Activated naive CD4-positive, alpha-beta T cell (primary cell): Measurements from ENCODE around the gene TMEM247.

Experiments used
- DNase-seq, 4 experiments: peaks; one replicate each; lab custom pipeline; 2025; lab: John Stamatoyannopoulos, UW

TMEM247 gene

GRCh38 chr2:46489423-46490174, 10.2 kb downstream of the TMEM247 start:
- no peak for DNase-seq

GRCh38 chr2:46490521-46491141, 11.3 kb downstream of the TMEM247 start:
- no peak for DNase-seq

- no peak for DNase-seq
Measured at GRCh38 chr2:46492301-46492700, 12.9 kb downstream of the TMEM247 start.

GRCh38 chr2:46493241-46493970, 14.0 kb downstream of the TMEM247 start:
- no peak for DNase-seq

- no peak for DNase-seq
Measured at GRCh38 chr2:46493971-46494250, 14.5 kb downstream of the TMEM247 start.

GRCh38 chr2:46494596-46494995, 15.2 kb downstream of the TMEM247 start:
- no peak for DNase-seq

GRCh38 chr2:46495231-46496030, 16.1 kb downstream of the TMEM247 start:
- no peak for DNase-seq

GRCh38 chr2:46497766-46498165, 18.4 kb downstream of the TMEM247 start:
- no peak for DNase-seq

GRCh38 chr2:46498681-46499080, 19.3 kb downstream of the TMEM247 start:
- DNase-seq = no peak

- DNase-seq = no peak
Measured at GRCh38 chr2:46499392-46499785, 20.0 kb downstream of the TMEM247 start.

- DNase-seq = no peak
Measured at GRCh38 chr2:46500801-46501200, 21.4 kb downstream of the TMEM247 start.

- DNase-seq = no peak
Measured at GRCh38 chr2:46502291-46502885, 23.0 kb downstream of the TMEM247 start.

- no peak for DNase-seq
Measured at GRCh38 chr2:46503686-46504085, 24.3 kb downstream of the TMEM247 start.

- DNase-seq = no peak
Measured at GRCh38 chr2:46504221-46504620, 24.9 kb downstream of the TMEM247 start.

GRCh38 chr2:46504685-46505471, 25.5 kb downstream of the TMEM247 start:
- no peak for DNase-seq

GRCh38 chr2:46505472-46505783, 26.1 kb downstream of the TMEM247 start:
- no peak for DNase-seq

GRCh38 chr2:46506131-46506706, 26.9 kb downstream of the TMEM247 start:
- no peak for DNase-seq

GRCh38 chr2:46508312-46508711, 28.9 kb downstream of the TMEM247 start:
- no peak for DNase-seq

- DNase-seq = no peak
Measured at GRCh38 chr2:46508759-46509158, 29.4 kb downstream of the TMEM247 start.

GRCh38 chr2:46509804-46510203, 30.4 kb downstream of the TMEM247 start:
- no peak for DNase-seq

GRCh38 chr2:46510598-46511177, 31.3 kb downstream of the TMEM247 start:
- DNase-seq = no peak
